GM23338 (cell line): ENCODE measurements around the gene PROX2. TPM values are rescaled to one million over a fixed set of nuclear protein-coding genes. Genes with fewer than 3 reads are reported as not detected.

Source experiments
- ATAC-seq: fragments of 200-7000 bp; cut with Tn5 transposase; 3 replicates; pipeline ENCODE4 v1.9.1; 2020
- DNase-seq: peaks from one replicate; pipeline ENCODE4 v3.0.0-alpha.2; 2015; ENCODE audit warnings: low spot score
- H2AFZ ChIP-seq: fragments of 200-600 bp; sonication (generic); 2 replicates; pipeline ENCODE4 v1.8.0; 2016; ENCODE audit warnings: antibody characterized with exemption, mild to moderate bottlenecking, moderate library complexity
- H3F3A ChIP-seq: fragments of 200-600 bp; sonication (generic); replicated peaks from 2 replicates; pipeline ENCODE4 v1.8.0; 2017; ENCODE audit warnings: antibody characterized with exemption, mixed run types, low read depth
- H3K27ac ChIP-seq: fragments of 200-600 bp; sonication (generic); 2 replicates; pipeline ENCODE4 v1.6.1; 2016; ENCODE audit warnings: low read depth
- H3K27me3 ChIP-seq: fragments of 200-600 bp; sonication (generic); 2 replicates; pipeline ENCODE4 v1.8.0; 2016; ENCODE audit warnings: mild to moderate bottlenecking, mixed run types, moderate library complexity; ENCODE audit not compliant: insufficient read depth
- H3K36me3 ChIP-seq: fragments of 200-600 bp; sonication (generic); 2 replicates; pipeline ENCODE4 v1.8.0; 2016; ENCODE audit warnings: mild to moderate bottlenecking; ENCODE audit not compliant: insufficient read depth
- H3K4me1 ChIP-seq: fragments of 200-600 bp; sonication (generic); 2 replicates; pipeline ENCODE4 v1.8.0; 2016; ENCODE audit warnings: mild to moderate bottlenecking, moderate library complexity; ENCODE audit not compliant: insufficient read depth
- H3K4me2 ChIP-seq: fragments of 200-600 bp; sonication (generic); 2 replicates; pipeline ENCODE4 v1.7.1; 2017; ENCODE audit warnings: mixed run types
- H3K4me3 ChIP-seq: fragments of 200-600 bp; sonication (generic); 2 replicates; pipeline ENCODE4 v1.6.1; 2016; ENCODE audit warnings: mixed run types
- H3K79me2 ChIP-seq: fragments of 200-600 bp; sonication (generic); replicated peaks from 2 replicates; pipeline ENCODE4 v1.8.0; 2017; ENCODE audit warnings: mild to moderate bottlenecking; ENCODE audit not compliant: insufficient read depth
- H3K9me2 ChIP-seq: fragments of 200-600 bp; sonication (generic); 2 replicates; pipeline ENCODE4 v1.8.0; 2017; ENCODE audit not compliant: insufficient read depth
- H4K20me1 ChIP-seq: fragments of 200-600 bp; sonication (generic); replicated peaks from 2 replicates; pipeline ENCODE4 v1.8.0; 2017; ENCODE audit warnings: mild to moderate bottlenecking; ENCODE audit not compliant: insufficient read depth
- H3K27ac Mint-ChIP-seq: 2 replicates; pipeline ENCODE4 v1.8.0; 2020; ENCODE audit warnings: inconsistent platforms, mild to moderate bottlenecking, moderate library complexity, mixed read lengths
- H3K27me3 Mint-ChIP-seq: 3 replicates; pipeline ENCODE4 v1.8.0; 2022; ENCODE audit warnings: low read depth, mild to moderate bottlenecking, moderate library complexity, mixed read lengths, inconsistent platforms; ENCODE audit not compliant: insufficient read depth, poor library complexity
- H3K36me3 Mint-ChIP-seq: 3 replicates; pipeline ENCODE4 v1.8.0; 2021; ENCODE audit warnings: low read depth, mild to moderate bottlenecking, inconsistent platforms, moderate library complexity, mixed read lengths
- H3K4me1 Mint-ChIP-seq: 3 replicates; pipeline ENCODE4 v1.8.0; 2020; ENCODE audit warnings: mild to moderate bottlenecking, inconsistent platforms, mixed read lengths
- H3K4me3 Mint-ChIP-seq: 3 replicates; pipeline ENCODE4 v1.8.0; 2021; ENCODE audit warnings: moderate library complexity, mild to moderate bottlenecking, inconsistent platforms, mixed read lengths
- H3K9me3 Mint-ChIP-seq: 3 replicates; pipeline ENCODE4 v1.8.0; 2020; ENCODE audit warnings: moderate library complexity, mild to moderate bottlenecking, inconsistent platforms, mixed read lengths
- CREB1 ChIP-seq: fragments of 250-450 bp; sonication (Bioruptor Pico); IDR thresholded peaks from 2 replicates; pipeline ENCODE4 v1.5.0; 2020; ENCODE audit warnings: low read depth, mild to moderate bottlenecking, moderate library complexity
- EZH2 ChIP-seq: fragments of 200-600 bp; sonication (generic); IDR thresholded peaks from one replicate; pipeline ENCODE4 v1.8.0; 2017; ENCODE audit warnings: antibody characterized with exemption, mild to moderate bottlenecking, low read depth; ENCODE audit not compliant: unreplicated experiment
- EZH2phosphoT487 ChIP-seq: fragments of 200-600 bp; sonication (generic); IDR thresholded peaks from one replicate; pipeline ENCODE4 v1.8.1; 2018; ENCODE audit warnings: antibody characterized with exemption; ENCODE audit not compliant: unreplicated experiment
- JUNB ChIP-seq: IDR thresholded peaks from one replicate; pipeline ENCODE4 v1.6.1; 2016; ENCODE audit warnings: antibody characterized with exemption; ENCODE audit not compliant: unreplicated experiment
- NANOG ChIP-seq: IDR thresholded peaks from 2 replicates; pipeline ENCODE4 v1.6.1; 2016; ENCODE audit warnings: antibody characterized with exemption, borderline replicate concordance
- POLR2AphosphoS5 ChIP-seq: IDR thresholded peaks from 2 replicates; pipeline ENCODE4 v1.6.1; 2016; ENCODE audit warnings: antibody characterized with exemption, low read depth
- STAT1 ChIP-seq: IDR thresholded peaks from one replicate; pipeline ENCODE4 v1.6.1; 2016; ENCODE audit warnings: antibody characterized with exemption; ENCODE audit not compliant: unreplicated experiment
- ZNF114 ChIP-seq: fragments of 250-450 bp; sonication (Bioruptor Pico); IDR thresholded peaks from 2 replicates; pipeline ENCODE4 v1.5.0; 2020; ENCODE audit warnings: mild to moderate bottlenecking, moderate library complexity
- ZNF331 ChIP-seq: fragments of 250-450 bp; sonication (Bioruptor Pico); IDR thresholded peaks from 2 replicates; pipeline ENCODE4 v1.5.0; 2020; ENCODE audit warnings: low read depth, mild to moderate bottlenecking, moderate library complexity
- polyA plus RNA-seq: library from polyadenylated mRNA; unstranded; fragments of >200 nt; fragmentation: Nextera tagmentation; extraction: Ambion mirVana; gene quantifications from 2 replicates; pipeline ENCODE4 v1.2.1, GENCODE V29; 2016
- total RNA-seq: library from RNA; depleted of rRNA; stranded (reverse); fragments of >200 nt; shearing (Covaris generic); gene quantifications from 2 replicates; pipeline ENCODE4 v1.2.3, GENCODE V29; 2014
- TF ChIP-seq, protein P1 (sequence below): IDR thresholded peaks from one replicate; pipeline ENCODE4 v1.6.1; 2018; ENCODE audit warnings: antibody characterized with exemption; ENCODE audit not compliant: unreplicated experiment
- TF ChIP-seq, protein P2 (sequence below): fragments of 250-450 bp; sonication (Bioruptor Pico); IDR thresholded peaks from 2 replicates; pipeline ENCODE4 v1.5.0; 2020; ENCODE audit warnings: mild to moderate bottlenecking, moderate library complexity
- TF ChIP-seq, protein P3 (sequence below), 2 experiments: fragments of 200-600 bp in 1 of 2; sonication (generic) in 1 of 2; conservative IDR thresholded peaks; 2 replicates each; pipeline versions ENCODE4 v1.5.1 to v1.6.1; 2016 to 2017; ENCODE audit warnings: antibody characterized with exemption in 2 of 2, low read depth in 2 of 2, mild to moderate bottlenecking in 2 of 2, moderate library complexity in 1 of 2
- TF ChIP-seq, protein P4 (sequence below): IDR thresholded peaks from 2 replicates; pipeline ENCODE4 v1.6.1; 2016; ENCODE audit warnings: antibody characterized with exemption

Gene PROX2
- total and polyA plus RNA-seq, 2 experiments from 2014 or later = 0.06 TPM; not detected in 1

DNA sequence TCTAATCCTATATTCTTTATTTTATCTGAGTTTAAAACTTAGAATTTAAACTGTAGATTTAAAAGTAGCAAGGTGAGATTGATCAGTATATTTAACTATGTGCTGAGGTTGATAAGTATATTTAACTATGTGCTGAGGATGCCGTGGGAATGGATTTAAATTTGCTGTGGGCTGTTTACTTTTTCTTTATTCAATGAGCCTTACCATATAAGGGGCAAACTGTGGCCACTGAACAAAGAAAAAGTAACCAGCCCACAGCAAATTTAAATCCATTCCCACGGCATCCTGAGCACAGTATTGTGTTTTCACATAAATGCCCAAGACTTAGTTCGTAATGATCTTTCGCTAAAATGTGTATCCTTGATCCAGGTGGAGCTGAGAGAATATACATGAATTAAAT is 43.1 kb downstream of the PROX2 start:
- Mint-ChIP-seq H3K4me3 (no peak overlapping the region), H3K9me3 (no peaks in the 10 kb centered on the region), H3K36me3 (peaks cover 17% of the 10 kb centered on the region), H3K27ac (no peak overlapping the region), H3K27me3 (no peaks in the 10 kb centered on the region), H3K4me1 (no peaks in the 10 kb centered on the region)
- Histone ChIP-seq H3F3A (no peaks in the 10 kb centered on the region), H3K9me2 (no peaks in the 10 kb centered on the region), H3K27ac (no peak overlapping the region), H3K36me3 (peaks cover 12% of the 10 kb centered on the region; the same call in 1 of the 2 replicates), H2AFZ (no peak overlapping the region), H3K27me3 (no peaks in the 10 kb centered on the region), H3K4me3 (no peak overlapping the region), H3K4me2 (no peak overlapping the region), H3K79me2 (no peaks in the 10 kb centered on the region), H4K20me1 (no peaks in the 10 kb centered on the region), H3K4me1 (no peaks in the 10 kb centered on the region)
- no peak for DNase-seq
- TF ChIP-seq, protein P1, sequence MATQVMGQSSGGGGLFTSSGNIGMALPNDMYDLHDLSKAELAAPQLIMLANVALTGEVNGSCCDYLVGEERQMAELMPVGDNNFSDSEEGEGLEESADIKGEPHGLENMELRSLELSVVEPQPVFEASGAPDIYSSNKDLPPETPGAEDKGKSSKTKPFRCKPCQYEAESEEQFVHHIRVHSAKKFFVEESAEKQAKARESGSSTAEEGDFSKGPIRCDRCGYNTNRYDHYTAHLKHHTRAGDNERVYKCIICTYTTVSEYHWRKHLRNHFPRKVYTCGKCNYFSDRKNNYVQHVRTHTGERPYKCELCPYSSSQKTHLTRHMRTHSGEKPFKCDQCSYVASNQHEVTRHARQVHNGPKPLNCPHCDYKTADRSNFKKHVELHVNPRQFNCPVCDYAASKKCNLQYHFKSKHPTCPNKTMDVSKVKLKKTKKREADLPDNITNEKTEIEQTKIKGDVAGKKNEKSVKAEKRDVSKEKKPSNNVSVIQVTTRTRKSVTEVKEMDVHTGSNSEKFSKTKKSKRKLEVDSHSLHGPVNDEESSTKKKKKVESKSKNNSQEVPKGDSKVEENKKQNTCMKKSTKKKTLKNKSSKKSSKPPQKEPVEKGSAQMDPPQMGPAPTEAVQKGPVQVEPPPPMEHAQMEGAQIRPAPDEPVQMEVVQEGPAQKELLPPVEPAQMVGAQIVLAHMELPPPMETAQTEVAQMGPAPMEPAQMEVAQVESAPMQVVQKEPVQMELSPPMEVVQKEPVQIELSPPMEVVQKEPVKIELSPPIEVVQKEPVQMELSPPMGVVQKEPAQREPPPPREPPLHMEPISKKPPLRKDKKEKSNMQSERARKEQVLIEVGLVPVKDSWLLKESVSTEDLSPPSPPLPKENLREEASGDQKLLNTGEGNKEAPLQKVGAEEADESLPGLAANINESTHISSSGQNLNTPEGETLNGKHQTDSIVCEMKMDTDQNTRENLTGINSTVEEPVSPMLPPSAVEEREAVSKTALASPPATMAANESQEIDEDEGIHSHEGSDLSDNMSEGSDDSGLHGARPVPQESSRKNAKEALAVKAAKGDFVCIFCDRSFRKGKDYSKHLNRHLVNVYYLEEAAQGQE = no peak
- no peak for TF ChIP-seq STAT1
- TF ChIP-seq EZH2phosphoT487 = no peak
- TF ChIP-seq CREB1 (CRISPR knock-in tag) = no peak
- TF ChIP-seq, protein P2, sequence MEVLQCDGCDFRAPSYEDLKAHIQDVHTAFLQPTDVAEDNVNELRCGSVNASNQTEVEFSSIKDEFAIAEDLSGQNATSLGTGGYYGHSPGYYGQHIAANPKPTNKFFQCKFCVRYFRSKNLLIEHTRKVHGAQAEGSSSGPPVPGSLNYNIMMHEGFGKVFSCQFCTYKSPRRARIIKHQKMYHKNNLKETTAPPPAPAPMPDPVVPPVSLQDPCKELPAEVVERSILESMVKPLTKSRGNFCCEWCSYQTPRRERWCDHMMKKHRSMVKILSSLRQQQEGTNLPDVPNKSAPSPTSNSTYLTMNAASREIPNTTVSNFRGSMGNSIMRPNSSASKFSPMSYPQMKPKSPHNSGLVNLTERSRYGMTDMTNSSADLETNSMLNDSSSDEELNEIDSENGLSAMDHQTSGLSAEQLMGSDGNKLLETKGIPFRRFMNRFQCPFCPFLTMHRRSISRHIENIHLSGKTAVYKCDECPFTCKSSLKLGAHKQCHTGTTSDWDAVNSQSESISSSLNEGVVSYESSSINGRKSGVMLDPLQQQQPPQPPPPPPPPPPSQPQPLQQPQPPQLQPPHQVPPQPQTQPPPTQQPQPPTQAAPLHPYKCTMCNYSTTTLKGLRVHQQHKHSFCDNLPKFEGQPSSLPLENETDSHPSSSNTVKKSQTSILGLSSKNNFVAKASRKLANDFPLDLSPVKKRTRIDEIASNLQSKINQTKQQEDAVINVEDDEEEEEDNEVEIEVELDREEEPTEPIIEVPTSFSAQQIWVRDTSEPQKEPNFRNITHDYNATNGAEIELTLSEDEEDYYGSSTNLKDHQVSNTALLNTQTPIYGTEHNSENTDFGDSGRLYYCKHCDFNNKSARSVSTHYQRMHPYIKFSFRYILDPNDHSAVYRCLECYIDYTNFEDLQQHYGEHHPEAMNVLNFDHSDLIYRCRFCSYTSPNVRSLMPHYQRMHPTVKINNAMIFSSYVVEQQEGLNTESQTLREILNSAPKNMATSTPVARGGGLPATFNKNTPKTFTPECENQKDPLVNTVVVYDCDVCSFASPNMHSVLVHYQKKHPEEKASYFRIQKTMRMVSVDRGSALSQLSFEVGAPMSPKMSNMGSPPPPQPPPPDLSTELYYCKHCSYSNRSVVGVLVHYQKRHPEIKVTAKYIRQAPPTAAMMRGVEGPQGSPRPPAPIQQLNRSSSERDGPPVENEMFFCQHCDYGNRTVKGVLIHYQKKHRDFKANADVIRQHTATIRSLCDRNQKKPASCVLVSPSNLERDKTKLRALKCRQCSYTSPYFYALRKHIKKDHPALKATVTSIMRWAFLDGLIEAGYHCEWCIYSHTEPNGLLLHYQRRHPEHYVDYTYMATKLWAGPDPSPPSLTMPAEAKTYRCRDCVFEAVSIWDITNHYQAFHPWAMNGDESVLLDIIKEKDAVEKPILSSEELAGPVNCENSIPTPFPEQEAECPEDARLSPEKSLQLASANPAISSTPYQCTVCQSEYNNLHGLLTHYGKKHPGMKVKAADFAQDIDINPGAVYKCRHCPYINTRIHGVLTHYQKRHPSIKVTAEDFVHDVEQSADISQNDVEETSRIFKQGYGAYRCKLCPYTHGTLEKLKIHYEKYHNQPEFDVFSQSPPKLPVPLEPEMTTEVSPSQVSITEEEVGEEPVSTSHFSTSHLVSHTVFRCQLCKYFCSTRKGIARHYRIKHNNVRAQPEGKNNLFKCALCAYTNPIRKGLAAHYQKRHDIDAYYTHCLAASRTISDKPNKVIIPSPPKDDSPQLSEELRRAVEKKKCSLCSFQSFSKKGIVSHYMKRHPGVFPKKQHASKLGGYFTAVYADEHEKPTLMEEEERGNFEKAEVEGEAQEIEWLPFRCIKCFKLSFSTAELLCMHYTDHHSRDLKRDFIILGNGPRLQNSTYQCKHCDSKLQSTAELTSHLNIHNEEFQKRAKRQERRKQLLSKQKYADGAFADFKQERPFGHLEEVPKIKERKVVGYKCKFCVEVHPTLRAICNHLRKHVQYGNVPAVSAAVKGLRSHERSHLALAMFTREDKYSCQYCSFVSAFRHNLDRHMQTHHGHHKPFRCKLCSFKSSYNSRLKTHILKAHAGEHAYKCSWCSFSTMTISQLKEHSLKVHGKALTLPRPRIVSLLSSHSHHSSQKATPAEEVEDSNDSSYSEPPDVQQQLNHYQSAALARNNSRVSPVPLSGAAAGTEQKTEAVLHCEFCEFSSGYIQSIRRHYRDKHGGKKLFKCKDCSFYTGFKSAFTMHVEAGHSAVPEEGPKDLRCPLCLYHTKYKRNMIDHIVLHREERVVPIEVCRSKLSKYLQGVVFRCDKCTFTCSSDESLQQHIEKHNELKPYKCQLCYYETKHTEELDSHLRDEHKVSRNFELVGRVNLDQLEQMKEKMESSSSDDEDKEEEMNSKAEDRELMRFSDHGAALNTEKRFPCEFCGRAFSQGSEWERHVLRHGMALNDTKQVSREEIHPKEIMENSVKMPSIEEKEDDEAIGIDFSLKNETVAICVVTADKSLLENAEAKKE (CRISPR knock-in tag) = no peak
- TF ChIP-seq ZNF114 = no peak
- TF ChIP-seq NANOG = no peak
- TF ChIP-seq JUNB = no peak
- TF ChIP-seq, protein P3, sequence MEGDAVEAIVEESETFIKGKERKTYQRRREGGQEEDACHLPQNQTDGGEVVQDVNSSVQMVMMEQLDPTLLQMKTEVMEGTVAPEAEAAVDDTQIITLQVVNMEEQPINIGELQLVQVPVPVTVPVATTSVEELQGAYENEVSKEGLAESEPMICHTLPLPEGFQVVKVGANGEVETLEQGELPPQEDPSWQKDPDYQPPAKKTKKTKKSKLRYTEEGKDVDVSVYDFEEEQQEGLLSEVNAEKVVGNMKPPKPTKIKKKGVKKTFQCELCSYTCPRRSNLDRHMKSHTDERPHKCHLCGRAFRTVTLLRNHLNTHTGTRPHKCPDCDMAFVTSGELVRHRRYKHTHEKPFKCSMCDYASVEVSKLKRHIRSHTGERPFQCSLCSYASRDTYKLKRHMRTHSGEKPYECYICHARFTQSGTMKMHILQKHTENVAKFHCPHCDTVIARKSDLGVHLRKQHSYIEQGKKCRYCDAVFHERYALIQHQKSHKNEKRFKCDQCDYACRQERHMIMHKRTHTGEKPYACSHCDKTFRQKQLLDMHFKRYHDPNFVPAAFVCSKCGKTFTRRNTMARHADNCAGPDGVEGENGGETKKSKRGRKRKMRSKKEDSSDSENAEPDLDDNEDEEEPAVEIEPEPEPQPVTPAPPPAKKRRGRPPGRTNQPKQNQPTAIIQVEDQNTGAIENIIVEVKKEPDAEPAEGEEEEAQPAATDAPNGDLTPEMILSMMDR (conservative IDR thresholded peaks at IDR 0.05; ENCODE audit: low read depth in 2 of 2) = no peak
- TF ChIP-seq, protein P4, sequence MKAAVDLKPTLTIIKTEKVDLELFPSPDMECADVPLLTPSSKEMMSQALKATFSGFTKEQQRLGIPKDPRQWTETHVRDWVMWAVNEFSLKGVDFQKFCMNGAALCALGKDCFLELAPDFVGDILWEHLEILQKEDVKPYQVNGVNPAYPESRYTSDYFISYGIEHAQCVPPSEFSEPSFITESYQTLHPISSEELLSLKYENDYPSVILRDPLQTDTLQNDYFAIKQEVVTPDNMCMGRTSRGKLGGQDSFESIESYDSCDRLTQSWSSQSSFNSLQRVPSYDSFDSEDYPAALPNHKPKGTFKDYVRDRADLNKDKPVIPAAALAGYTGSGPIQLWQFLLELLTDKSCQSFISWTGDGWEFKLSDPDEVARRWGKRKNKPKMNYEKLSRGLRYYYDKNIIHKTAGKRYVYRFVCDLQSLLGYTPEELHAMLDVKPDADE = no peak
- no peak for TF ChIP-seq POLR2AphosphoS5
- TF ChIP-seq EZH2 = no peak
- no peak for TF ChIP-seq ZNF331 (CRISPR knock-in tag)
- ATAC-seq = no peak
